ENCODE measurements around the gene NMRK1.

Gene NMRK1

GRCh38 chr9:75067894-75068293 is 20.1 kb downstream of the NMRK1 start:
- no peak overlapping the region for H3K4me3 ChIP-seq (replicated peaks in 1 of 2; ENCODE audit: low read depth in 2 of 2, low read length in 2 of 2)
- DNase-seq (ENCODE audit: low read depth in 2 of 2) = no peak
- TF ChIP-seq, protein P1, sequence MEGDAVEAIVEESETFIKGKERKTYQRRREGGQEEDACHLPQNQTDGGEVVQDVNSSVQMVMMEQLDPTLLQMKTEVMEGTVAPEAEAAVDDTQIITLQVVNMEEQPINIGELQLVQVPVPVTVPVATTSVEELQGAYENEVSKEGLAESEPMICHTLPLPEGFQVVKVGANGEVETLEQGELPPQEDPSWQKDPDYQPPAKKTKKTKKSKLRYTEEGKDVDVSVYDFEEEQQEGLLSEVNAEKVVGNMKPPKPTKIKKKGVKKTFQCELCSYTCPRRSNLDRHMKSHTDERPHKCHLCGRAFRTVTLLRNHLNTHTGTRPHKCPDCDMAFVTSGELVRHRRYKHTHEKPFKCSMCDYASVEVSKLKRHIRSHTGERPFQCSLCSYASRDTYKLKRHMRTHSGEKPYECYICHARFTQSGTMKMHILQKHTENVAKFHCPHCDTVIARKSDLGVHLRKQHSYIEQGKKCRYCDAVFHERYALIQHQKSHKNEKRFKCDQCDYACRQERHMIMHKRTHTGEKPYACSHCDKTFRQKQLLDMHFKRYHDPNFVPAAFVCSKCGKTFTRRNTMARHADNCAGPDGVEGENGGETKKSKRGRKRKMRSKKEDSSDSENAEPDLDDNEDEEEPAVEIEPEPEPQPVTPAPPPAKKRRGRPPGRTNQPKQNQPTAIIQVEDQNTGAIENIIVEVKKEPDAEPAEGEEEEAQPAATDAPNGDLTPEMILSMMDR (IDR thresholded peaks at IDR 0.05; ENCODE audit: low read depth, low read length) = no peak

- no peak for DNase-seq (ENCODE audit: low read depth in 2 of 2)
- TF ChIP-seq, protein P1 (IDR thresholded peaks at IDR 0.05; ENCODE audit: low read depth, low read length) = no peak
- H3K4me3 ChIP-seq (replicated peaks in 1 of 2; ENCODE audit: low read depth in 2 of 2, low read length in 2 of 2) = no peak overlapping the region
Observed at GRCh38 chr9:75065510-75065909, 22.4 kb downstream of the NMRK1 start.

GRCh38 chr9:75064307-75065025 is 23.5 kb downstream of the NMRK1 start:
- TF ChIP-seq, protein P1 (IDR thresholded peaks at IDR 0.05; ENCODE audit: low read depth, low read length) = no peak
- no peak overlapping the region for H3K4me3 ChIP-seq (replicated peaks in 1 of 2; ENCODE audit: low read depth in 2 of 2, low read length in 2 of 2)
- DNase-seq (ENCODE audit: low read depth in 2 of 2) = peak; percentile 53 to 57

GRCh38 chr9:75063556-75064305 is 24.2 kb downstream of the NMRK1 start:
- no peak overlapping the region for H3K4me3 ChIP-seq (replicated peaks in 1 of 2; ENCODE audit: low read depth in 2 of 2, low read length in 2 of 2)
- TF ChIP-seq, protein P1 (IDR thresholded peaks at IDR 0.05; ENCODE audit: low read depth, low read length) = no peak
- peak in 1 of 2 donors; percentile 32 for DNase-seq (ENCODE audit: low read depth in 2 of 2)

- TF ChIP-seq, protein P1 (IDR thresholded peaks at IDR 0.05; ENCODE audit: low read depth, low read length) = no peak
- no peak for DNase-seq (ENCODE audit: low read depth in 2 of 2)
- H3K4me3 ChIP-seq (replicated peaks in 1 of 2; ENCODE audit: low read depth in 2 of 2, low read length in 2 of 2) = no peak overlapping the region
Observed at GRCh38 chr9:75061169-75061568, 26.8 kb downstream of the NMRK1 start.

GRCh38 chr9:75054368-75055001 is 33.5 kb downstream of the NMRK1 start:
- H3K4me3 ChIP-seq (replicated peaks in 1 of 2; ENCODE audit: low read depth in 2 of 2, low read length in 2 of 2) = no peak overlapping the region
- DNase-seq (ENCODE audit: low read depth in 2 of 2) = peak; percentile 14 to 56
- TF ChIP-seq, protein P1 (IDR thresholded peaks at IDR 0.05; ENCODE audit: low read depth, low read length) = no peak

Data from cardiac fibroblast (primary cell).